Cardiac muscle cell (in vitro differentiated cells and primary cell): ENCODE data around the gene TMEM176A. TPM values are rescaled to one million over a fixed set of nuclear protein-coding genes. Genes with fewer than 3 reads are reported as not detected.

ENCODE experiments used
- DNase-seq, 2 donors: peaks; one replicate each; pipeline versions ENCODE4 v3.0.0 to v3.0.0-alpha.2; 2010 to 2017; ENCODE audit warnings: low read depth in 1 of 2, low spot score in 1 of 2
- H3K27ac ChIP-seq: fragments of 200-600 bp; sonication (generic); 2 replicates; pipeline ENCODE4 v1.5.1; 2016
- H3K27me3 ChIP-seq: fragments of 200-600 bp; sonication (generic); 2 replicates; pipeline ENCODE4 v1.6.0; 2016; ENCODE audit warnings: control low read depth
- H3K36me3 ChIP-seq: fragments of 200-600 bp; sonication (generic); 2 replicates; pipeline ENCODE4 v1.5.1; 2016; ENCODE audit warnings: control low read depth
- H3K4me1 ChIP-seq: fragments of 200-600 bp; sonication (generic); 2 replicates; pipeline ENCODE4 v1.8.1; 2017; ENCODE audit warnings: low read depth, mild to moderate bottlenecking, mixed run types
- H3K4me3 ChIP-seq: fragments of 200-600 bp; sonication (generic); 2 replicates; pipeline ENCODE4 v1.5.1; 2016; ENCODE audit warnings: mild to moderate bottlenecking
- H3K9me3 ChIP-seq: fragments of 200-600 bp; sonication (generic); 2 replicates; pipeline ENCODE4 v1.5.1; 2017; ENCODE audit warnings: low read depth, mild to moderate bottlenecking, control low read depth
- CTCF ChIP-seq: IDR thresholded peaks from 2 replicates; pipeline ENCODE4 v1.5.1; 2012; ENCODE audit warnings: low read depth, mild to moderate bottlenecking, low read length
- polyA plus RNA-seq: library from polyadenylated mRNA; unstranded; fragments of >200 nt; fragmentation: Nextera tagmentation; extraction: Ambion mirVana; gene quantifications from 2 replicates; pipeline ENCODE4 v1.2.1, GENCODE V29; 2016
- total RNA-seq: library from RNA; depleted of rRNA; stranded (reverse); fragments of >200 nt; gene quantifications from 2 replicates; pipeline ENCODE4 v1.2.3, GENCODE V29; 2016

Gene TMEM176A
- total and polyA plus RNA-seq, 2 experiments from 2014 or later, result 18.2 to 32.1 TPM

DNA sequence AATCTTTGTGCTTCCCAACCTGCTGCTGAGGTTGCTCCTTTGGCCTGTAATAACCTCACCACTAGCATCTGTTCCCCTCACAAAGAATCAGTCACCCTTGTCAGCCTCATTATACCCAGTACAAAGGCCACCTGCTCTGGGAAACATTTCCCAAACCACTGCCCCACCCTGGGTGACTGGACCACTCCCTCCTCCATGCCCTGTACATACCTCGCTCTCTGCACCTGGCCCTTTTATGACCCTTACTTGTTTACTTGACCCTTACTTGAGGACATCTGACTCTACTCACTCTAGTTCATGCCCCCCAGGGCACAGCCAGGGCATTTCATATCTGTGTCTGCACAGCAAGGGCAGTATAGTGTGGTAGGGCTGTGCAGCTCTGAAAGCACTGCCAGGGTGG, 30.4 kb downstream of the TMEM176A start:
- TF ChIP-seq CTCF, result no peak
- Histone ChIP-seq H3K9me3 (no peaks in the 10 kb centered on the region), H3K27ac (no peak overlapping the region), H3K4me1 (no peaks in the 10 kb centered on the region), H3K4me3 (no peak overlapping the region), H3K36me3 (no peaks in the 10 kb centered on the region), H3K27me3 (no peaks in the 10 kb centered on the region)
- no peak for DNase-seq

- H3K27ac ChIP-seq, result no peak overlapping the region
Measured at GRCh38 chr7:150831851-150832250, 31.3 kb downstream of the TMEM176A start.

DNA sequence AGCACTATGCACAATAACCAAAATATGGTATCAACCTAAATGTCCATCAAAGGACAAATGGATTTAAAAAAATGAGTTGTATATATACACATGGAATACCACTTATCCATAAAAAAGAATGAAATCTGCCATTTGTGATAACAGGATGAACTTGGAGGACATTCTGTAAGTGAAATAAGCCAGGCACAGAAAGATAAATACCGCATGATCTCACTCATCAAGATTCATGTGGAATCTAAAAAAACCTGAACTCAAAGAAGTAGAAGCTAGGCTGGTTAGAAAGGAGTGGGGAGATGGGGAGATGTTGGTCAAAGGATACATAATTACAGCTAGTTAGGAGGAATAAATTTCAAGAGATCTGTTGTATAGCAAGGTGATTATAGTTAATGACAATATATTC, 34.5 kb downstream of the TMEM176A start:
- no peaks in the 10 kb centered on the region for H3K4me1 ChIP-seq

More at GRCh38 chr7:150831851-150832250, 31.3 kb downstream of the TMEM176A start:
- Histone ChIP-seq H3K4me1 (no peaks in the 10 kb centered on the region), H3K4me3 (no peak overlapping the region), H3K36me3 (no peaks in the 10 kb centered on the region), H3K9me3 (no peaks in the 10 kb centered on the region), H3K27me3 (peaks cover 3% of the 10 kb centered on the region)
- DNase-seq, result no peak
- TF ChIP-seq CTCF, result no peak

GRCh38 chr7:150835702-150836280, 35.2 kb downstream of the TMEM176A start:
- TF ChIP-seq CTCF, result no peak
- no peaks in the 10 kb centered on the region for H3K4me1 ChIP-seq
- H3K27me3 ChIP-seq, result peaks cover 3% of the 10 kb centered on the region
- H3K4me3 ChIP-seq, result no peak overlapping the region
- no peak for DNase-seq
- H3K36me3 ChIP-seq, result no peaks in the 10 kb centered on the region
- no peak overlapping the region for H3K27ac ChIP-seq
- H3K9me3 ChIP-seq, result no peaks in the 10 kb centered on the region

More for the DNA sequence above, 34.5 kb downstream of the TMEM176A start:
- Histone ChIP-seq H3K27ac (no peak overlapping the region), H3K4me3 (no peak overlapping the region), H3K36me3 (no peaks in the 10 kb centered on the region), H3K9me3 (no peaks in the 10 kb centered on the region), H3K27me3 (peaks cover 3% of the 10 kb centered on the region)
- DNase-seq, result no peak
- no peak for TF ChIP-seq CTCF

GRCh38 chr7:150838965-150839650, 38.5 kb downstream of the TMEM176A start:
- DNase-seq, result no peak
- no peaks in the 10 kb centered on the region for H3K9me3 ChIP-seq
- H3K27me3 ChIP-seq, result peaks cover 3% of the 10 kb centered on the region
- H3K4me1 ChIP-seq, result no peaks in the 10 kb centered on the region
- TF ChIP-seq CTCF, result no peak
- H3K36me3 ChIP-seq, result no peaks in the 10 kb centered on the region
- H3K27ac ChIP-seq, result no peak overlapping the region
- H3K4me3 ChIP-seq, result no peak overlapping the region
